ENCODE data around the gene EGLN3. TPM values are rescaled to one million over a fixed set of nuclear protein-coding genes. Genes with fewer than 3 reads are reported as not detected.

EGLN3 gene
- total and polyA plus RNA-seq, 2 experiments from 2014 or later: 26.6 to 33.1 TPM

DNA sequence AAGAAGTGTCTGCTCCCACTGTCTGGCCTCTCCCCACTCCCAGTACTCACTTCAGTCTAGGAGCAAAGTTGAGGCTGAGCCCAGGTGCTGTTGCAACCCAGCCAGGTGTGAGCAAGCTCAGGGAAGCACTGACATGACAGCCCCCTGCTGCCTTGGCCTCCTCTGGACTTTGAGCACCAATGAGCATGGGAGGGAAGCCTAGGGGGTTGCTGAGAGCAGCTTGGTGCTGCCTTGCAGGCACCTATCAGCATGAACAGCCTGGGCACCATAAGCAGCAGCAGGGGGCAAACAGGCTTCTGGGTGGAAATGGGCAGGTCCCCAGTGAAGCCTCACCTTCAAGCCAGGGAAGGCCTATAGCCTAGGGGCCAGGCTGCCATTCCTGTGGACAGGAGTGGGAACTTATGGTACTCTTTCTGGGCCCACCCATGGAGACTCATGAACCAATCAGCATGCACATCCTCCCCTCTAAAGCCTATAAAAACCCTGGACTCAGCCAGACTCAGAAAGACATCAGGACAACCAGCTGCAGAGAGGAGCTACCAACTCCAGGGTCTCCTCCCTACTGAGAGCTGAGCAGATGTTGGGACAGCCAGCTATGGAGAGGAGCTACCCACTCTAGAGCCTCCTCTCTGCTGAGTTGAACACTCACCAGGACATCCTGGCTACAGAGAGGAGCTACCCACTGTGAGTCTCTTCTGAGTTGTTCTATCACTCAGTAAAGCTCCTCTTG is 49.3 kb downstream of the EGLN3 start:
- Histone ChIP-seq H3K9me3 (ENCODE audit: low read depth) (no peaks in the 10 kb centered on the region), H3K27ac (no peak overlapping the region), H3K4me1 (ENCODE audit: low read depth) (peaks cover 11% of the 10 kb centered on the region), H3K27me3 (no peaks in the 10 kb centered on the region), H3K36me3 (no peaks in the 10 kb centered on the region), H3K4me3 (no peak overlapping the region)
- TF ChIP-seq CTCF (IDR thresholded peaks at IDR 0.05; ENCODE audit: low read depth, low read length): no peak
- no peak for DNase-seq (ENCODE audit: low read depth in 1 of 2, low spot score in 1 of 2)

DNA sequence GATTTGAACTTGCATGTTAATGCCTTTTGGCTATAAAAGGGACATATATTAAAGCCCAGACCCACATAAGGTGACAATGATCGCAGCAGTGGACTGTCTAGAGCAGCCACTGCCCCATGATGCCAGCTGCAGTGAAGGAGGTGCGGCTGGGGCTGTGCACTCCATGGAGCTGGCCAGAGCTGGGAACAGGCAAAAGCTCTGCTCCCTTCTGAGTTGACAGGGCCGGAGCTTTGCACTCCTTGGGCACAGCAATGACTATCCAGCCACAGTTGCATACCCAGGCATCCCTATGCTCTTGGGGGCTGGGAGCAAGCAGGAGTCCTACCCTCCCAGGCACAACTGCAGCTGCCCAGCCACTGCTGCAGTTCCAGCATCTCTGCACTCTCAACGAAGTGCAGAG is 50.2 kb downstream of the EGLN3 start:
- Histone ChIP-seq H3K9me3 (ENCODE audit: low read depth) (no peaks in the 10 kb centered on the region), H3K4me1 (ENCODE audit: low read depth) (peaks cover 11% of the 10 kb centered on the region), H3K36me3 (no peaks in the 10 kb centered on the region), H3K4me3 (no peak overlapping the region), H3K27ac (no peak overlapping the region), H3K27me3 (no peaks in the 10 kb centered on the region)
- no peak for DNase-seq (ENCODE audit: low read depth in 1 of 2, low spot score in 1 of 2)
- TF ChIP-seq CTCF (IDR thresholded peaks at IDR 0.05; ENCODE audit: low read depth, low read length): no peak

DNA sequence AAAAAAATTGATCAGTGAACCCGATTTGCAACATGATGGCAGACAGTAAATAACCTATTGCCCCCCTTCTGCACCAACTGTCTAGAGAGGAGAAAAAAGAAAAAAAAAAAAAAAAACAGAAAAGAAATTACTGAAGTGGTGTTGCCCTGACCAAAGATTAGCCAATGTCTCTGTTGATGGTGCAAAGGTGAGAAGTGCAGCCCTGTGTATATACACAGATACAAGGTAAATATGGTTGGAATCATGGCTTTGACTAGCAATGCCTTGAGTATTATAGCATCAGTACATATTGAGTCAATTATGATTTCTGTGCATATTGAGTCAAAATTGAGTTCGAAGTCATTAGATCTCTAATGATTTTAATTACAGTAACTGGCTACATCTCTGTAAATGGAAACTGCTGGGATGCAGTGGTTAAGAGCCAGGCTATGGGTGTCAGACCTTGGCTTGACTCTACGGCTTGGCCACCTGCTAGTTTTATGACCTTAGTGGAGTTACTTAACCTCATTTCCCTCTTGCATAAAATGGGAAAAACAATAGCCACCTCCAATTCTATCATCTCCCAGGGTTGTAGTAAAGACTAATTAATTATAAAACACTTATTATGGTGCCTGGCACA is 51.0 kb downstream of the EGLN3 start:
- no peak for DNase-seq (ENCODE audit: low read depth in 1 of 2, low spot score in 1 of 2)
- Histone ChIP-seq H3K36me3 (no peaks in the 10 kb centered on the region), H3K4me1 (ENCODE audit: low read depth) (peaks cover 11% of the 10 kb centered on the region), H3K27ac (no peak overlapping the region), H3K27me3 (no peaks in the 10 kb centered on the region), H3K4me3 (no peak overlapping the region), H3K9me3 (ENCODE audit: low read depth) (no peaks in the 10 kb centered on the region)
- no peak for TF ChIP-seq CTCF (IDR thresholded peaks at IDR 0.05; ENCODE audit: low read depth, low read length)

- H3K27ac ChIP-seq: peak overlapping the region; percentile 67
- peaks cover 11% of the 10 kb centered on the region for H3K4me1 ChIP-seq (ENCODE audit: low read depth)
- peak in 1 of 2 donors; percentile 64 for DNase-seq (ENCODE audit: low read depth in 1 of 2, low spot score in 1 of 2)
- H3K27me3 ChIP-seq: no peaks in the 10 kb centered on the region
- H3K36me3 ChIP-seq: no peaks in the 10 kb centered on the region
- H3K9me3 ChIP-seq (ENCODE audit: low read depth): no peaks in the 10 kb centered on the region
- H3K4me3 ChIP-seq: no peak overlapping the region
- no peak for TF ChIP-seq CTCF (IDR thresholded peaks at IDR 0.05; ENCODE audit: low read depth, low read length)
Observed at GRCh38 chr14:33897878-33898535, 52.9 kb downstream of the EGLN3 start.

DNA sequence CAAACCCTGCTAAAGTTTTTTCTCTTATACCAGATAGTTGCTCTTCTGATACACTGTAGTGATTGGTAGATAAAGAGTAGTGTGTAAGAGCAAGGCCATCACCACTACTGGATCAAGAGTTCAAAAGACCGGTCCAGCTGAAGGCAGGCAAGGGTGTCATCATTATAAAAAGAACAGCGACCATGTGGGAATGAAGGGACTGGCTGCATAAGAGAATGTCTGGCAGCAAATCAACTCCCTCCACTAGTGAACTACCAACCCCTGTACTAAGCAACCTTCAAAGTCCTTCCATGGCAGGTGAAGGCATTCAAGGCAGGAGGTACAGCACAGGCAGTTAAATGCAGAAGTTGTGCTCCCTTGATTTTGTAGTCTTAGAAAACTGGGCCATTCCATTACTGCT is 53.5 kb downstream of the EGLN3 start:
- no peak overlapping the region for H3K4me3 ChIP-seq
- H3K27ac ChIP-seq: peak overlapping the region; percentile 67
- no peaks in the 10 kb centered on the region for H3K27me3 ChIP-seq
- no peaks in the 10 kb centered on the region for H3K36me3 ChIP-seq
- no peak for TF ChIP-seq CTCF (IDR thresholded peaks at IDR 0.05; ENCODE audit: low read depth, low read length)
- no peak for DNase-seq (ENCODE audit: low read depth in 1 of 2, low spot score in 1 of 2)
- H3K9me3 ChIP-seq (ENCODE audit: low read depth): no peaks in the 10 kb centered on the region
- H3K4me1 ChIP-seq (ENCODE audit: low read depth): peaks cover 11% of the 10 kb centered on the region
